ENCODE results near the gene RGS19.

- TF ChIP-seq EP300 (IDR thresholded peaks at IDR 0.05; ENCODE audit: borderline replicate concordance) (no peak), TAF1 (IDR thresholded peaks at IDR 0.05; ENCODE audit: low read depth) (no peak), CEBPB (IDR thresholded peaks at IDR 0.05) (no peak), YY1 (IDR thresholded peaks at IDR 0.05; ENCODE audit: low read depth) (no peak), CREB1 (IDR thresholded peaks at IDR 0.05; ENCODE audit: low read depth) (no peak), EGR1 (IDR thresholded peaks at IDR 0.05) (no peak), RAD21 (IDR thresholded peaks at IDR 0.05; ENCODE audit: low read depth) (no peak), REST (IDR thresholded peaks at IDR 0.05; ENCODE audit: low read depth) (no peak), TCF12 (IDR thresholded peaks at IDR 0.05; ENCODE audit: low read depth) (no peak)
- TF ChIP-seq, protein P1, sequence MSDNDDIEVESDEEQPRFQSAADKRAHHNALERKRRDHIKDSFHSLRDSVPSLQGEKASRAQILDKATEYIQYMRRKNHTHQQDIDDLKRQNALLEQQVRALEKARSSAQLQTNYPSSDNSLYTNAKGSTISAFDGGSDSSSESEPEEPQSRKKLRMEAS (IDR thresholded peaks at IDR 0.05), result no peak
- TF ChIP-seq, protein P2, sequence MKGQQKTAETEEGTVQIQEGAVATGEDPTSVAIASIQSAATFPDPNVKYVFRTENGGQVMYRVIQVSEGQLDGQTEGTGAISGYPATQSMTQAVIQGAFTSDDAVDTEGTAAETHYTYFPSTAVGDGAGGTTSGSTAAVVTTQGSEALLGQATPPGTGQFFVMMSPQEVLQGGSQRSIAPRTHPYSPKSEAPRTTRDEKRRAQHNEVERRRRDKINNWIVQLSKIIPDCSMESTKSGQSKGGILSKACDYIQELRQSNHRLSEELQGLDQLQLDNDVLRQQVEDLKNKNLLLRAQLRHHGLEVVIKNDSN (IDR thresholded peaks at IDR 0.05), result no peak
Measured at GRCh38 chr20:64116016-64116415, 36.7 kb upstream of the RGS19 start.
